Measurements from ENCODE around the gene LMX1B.

LMX1B gene

GRCh38 chr9:126588491-126589168 lies 25.1 kb upstream of the LMX1B start:
- TF ChIP-seq REST (IDR thresholded peaks at IDR 0.05; ENCODE audit: insufficient replicate concordance, low read depth) (no peak), POLR2AphosphoS5 (IDR thresholded peaks at IDR 0.05; ENCODE audit: low read depth) (no peak), GABPA (IDR thresholded peaks at IDR 0.05; ENCODE audit: low read depth) (no peak), SPI1 (IDR thresholded peaks at IDR 0.05; ENCODE audit: borderline replicate concordance, low read depth) (no peak), CTCF (IDR thresholded peaks at IDR 0.05; ENCODE audit: insufficient read depth, low read length) (no peak)
- DNase-seq (ENCODE audit: low read depth in 1 of 2, low spot score in 1 of 2) = no peak
- Histone ChIP-seq H3K4me3 (replicated peaks; ENCODE audit: insufficient read depth, low read length) (no peak overlapping the region), H3K27ac (replicated peaks) (no peak overlapping the region), H3K27me3 (ENCODE audit: insufficient read depth, poor library complexity, severe bottlenecking) (peaks cover 8% of the 10 kb centered on the region)

GRCh38 chr9:126589349-126589748 lies 24.4 kb upstream of the LMX1B start:
- Histone ChIP-seq H3K4me3 (replicated peaks; ENCODE audit: insufficient read depth, low read length) (no peak overlapping the region), H3K27me3 (ENCODE audit: insufficient read depth, poor library complexity, severe bottlenecking) (peaks cover 11% of the 10 kb centered on the region), H3K27ac (replicated peaks) (no peak overlapping the region)
- TF ChIP-seq GABPA (IDR thresholded peaks at IDR 0.05; ENCODE audit: low read depth) (no peak), SPI1 (IDR thresholded peaks at IDR 0.05; ENCODE audit: borderline replicate concordance, low read depth) (no peak), POLR2AphosphoS5 (IDR thresholded peaks at IDR 0.05; ENCODE audit: low read depth) (no peak), REST (IDR thresholded peaks at IDR 0.05; ENCODE audit: insufficient replicate concordance, low read depth) (no peak), CTCF (IDR thresholded peaks at IDR 0.05; ENCODE audit: insufficient read depth, low read length) (no peak)
- no peak for DNase-seq (ENCODE audit: low read depth in 1 of 2, low spot score in 1 of 2)

- DNase-seq (ENCODE audit: low read depth in 1 of 2, low spot score in 1 of 2) = no peak
- no peak overlapping the region for H3K4me3 ChIP-seq (replicated peaks; ENCODE audit: insufficient read depth, low read length)
- TF ChIP-seq POLR2AphosphoS5 (IDR thresholded peaks at IDR 0.05; ENCODE audit: low read depth) = no peak
Measured at GRCh38 chr9:126591083-126591482, 22.6 kb upstream of the LMX1B start.

GRCh38 chr9:126591922-126592321 lies 21.8 kb upstream of the LMX1B start:
- H3K4me3 ChIP-seq (replicated peaks; ENCODE audit: insufficient read depth, low read length) = no peak overlapping the region
- TF ChIP-seq CTCF (IDR thresholded peaks at IDR 0.05; ENCODE audit: insufficient read depth, low read length) (no peak), REST (IDR thresholded peaks at IDR 0.05; ENCODE audit: insufficient replicate concordance, low read depth) (no peak), POLR2AphosphoS5 (IDR thresholded peaks at IDR 0.05; ENCODE audit: low read depth) (no peak), GABPA (IDR thresholded peaks at IDR 0.05; ENCODE audit: low read depth) (no peak), SPI1 (IDR thresholded peaks at IDR 0.05; ENCODE audit: borderline replicate concordance, low read depth) (no peak)
- no peak overlapping the region for H3K27ac ChIP-seq (replicated peaks)
- peaks cover 12% of the 10 kb centered on the region for H3K27me3 ChIP-seq (ENCODE audit: insufficient read depth, poor library complexity, severe bottlenecking)
- DNase-seq (ENCODE audit: low read depth in 1 of 2, low spot score in 1 of 2) = no peak

More at GRCh38 chr9:126591083-126591482, 22.6 kb upstream of the LMX1B start:
- H3K27me3 ChIP-seq (ENCODE audit: insufficient read depth, poor library complexity, severe bottlenecking) = peaks cover 12% of the 10 kb centered on the region
- no peak overlapping the region for H3K27ac ChIP-seq (replicated peaks)
